ENCODE data around the gene SMC4. TPM values are rescaled to one million over a fixed set of nuclear protein-coding genes. Genes with fewer than 3 reads are reported as not detected.

SMC4 gene
- polyA plus RNA-seq, 6 donors from 2014 or later: 36.3 to 51.1 (median 46.1) TPM

- H3K4me1 Mint-ChIP-seq: no peaks in the 10 kb centered on the region
- no peak for DNase-seq
- H3K27ac Mint-ChIP-seq: no peak overlapping the region
- H3K9me3 Mint-ChIP-seq: no peaks in the 10 kb centered on the region
- H3K27me3 Mint-ChIP-seq: no peaks in the 10 kb centered on the region
- no peak overlapping the region for H3K4me3 Mint-ChIP-seq
- ATAC-seq (ENCODE audit: low read depth in 2 of 2): no peak
- H3K36me3 Mint-ChIP-seq: peaks cover 21 to 49% of the 10 kb centered on the region in 2 donors
Measured at GRCh38 chr3:160378331-160379109, 20.9 kb upstream of the SMC4 start.

GRCh38 chr3:160379628-160380214 is 19.7 kb upstream of the SMC4 start:
- no peak for ATAC-seq (ENCODE audit: low read depth in 2 of 2)

DNA sequence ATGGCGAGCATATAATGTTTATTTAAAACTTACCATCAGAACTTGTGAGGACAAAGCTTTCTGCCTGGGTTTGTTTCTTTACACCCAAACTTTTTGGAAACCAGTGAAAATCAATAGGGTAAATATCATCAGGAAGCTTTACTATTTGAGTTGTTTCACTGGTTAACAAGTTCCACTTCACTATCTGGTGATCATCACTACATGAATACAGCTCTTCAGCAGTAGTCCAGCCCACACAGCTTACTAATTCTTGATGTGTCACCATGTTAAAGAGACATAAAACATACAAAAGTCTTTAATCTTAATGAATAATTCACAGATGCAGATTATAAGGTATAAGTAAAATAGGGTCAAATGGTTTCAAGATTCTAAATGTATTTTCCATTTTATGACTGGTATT is 18.0 kb upstream of the SMC4 start:
- Mint-ChIP-seq H3K27me3 (no peaks in the 10 kb centered on the region), H3K36me3 (peaks cover 11 to 28% of the 10 kb centered on the region in 2 donors)

More at GRCh38 chr3:160379628-160380214, 19.7 kb upstream of the SMC4 start:
- Mint-ChIP-seq H3K27ac (no peak overlapping the region), H3K9me3 (no peaks in the 10 kb centered on the region), H3K4me3 (peak overlapping the region in 1 of 8 donors; percentile 4), H3K27me3 (no peaks in the 10 kb centered on the region), H3K36me3 (peaks cover 11 to 38% of the 10 kb centered on the region in 2 donors), H3K4me1 (no peaks in the 10 kb centered on the region)
- DNase-seq: no peak

GRCh38 chr3:160384639-160385318 is 14.7 kb upstream of the SMC4 start:
- H3K27ac Mint-ChIP-seq: no peak overlapping the region
- H3K4me1 Mint-ChIP-seq: peaks cover 0 to 5% (median 0%) of the 10 kb centered on the region in 3 donors
- H3K9me3 Mint-ChIP-seq: no peaks in the 10 kb centered on the region
- DNase-seq (no peak), ATAC-seq (ENCODE audit: low read depth in 2 of 2) (no peak)
- H3K36me3 Mint-ChIP-seq: peaks cover 8 to 23% of the 10 kb centered on the region in 2 donors
- H3K4me3 Mint-ChIP-seq: no peak overlapping the region
- no peaks in the 10 kb centered on the region for H3K27me3 Mint-ChIP-seq

More for the DNA sequence above, 18.0 kb upstream of the SMC4 start:
- ATAC-seq (ENCODE audit: low read depth in 2 of 2): no peak
- DNase-seq: no peak
- no peak overlapping the region for H3K27ac Mint-ChIP-seq
- no peaks in the 10 kb centered on the region for H3K4me1 Mint-ChIP-seq
- H3K4me3 Mint-ChIP-seq: no peak overlapping the region
- no peaks in the 10 kb centered on the region for H3K9me3 Mint-ChIP-seq

DNA sequence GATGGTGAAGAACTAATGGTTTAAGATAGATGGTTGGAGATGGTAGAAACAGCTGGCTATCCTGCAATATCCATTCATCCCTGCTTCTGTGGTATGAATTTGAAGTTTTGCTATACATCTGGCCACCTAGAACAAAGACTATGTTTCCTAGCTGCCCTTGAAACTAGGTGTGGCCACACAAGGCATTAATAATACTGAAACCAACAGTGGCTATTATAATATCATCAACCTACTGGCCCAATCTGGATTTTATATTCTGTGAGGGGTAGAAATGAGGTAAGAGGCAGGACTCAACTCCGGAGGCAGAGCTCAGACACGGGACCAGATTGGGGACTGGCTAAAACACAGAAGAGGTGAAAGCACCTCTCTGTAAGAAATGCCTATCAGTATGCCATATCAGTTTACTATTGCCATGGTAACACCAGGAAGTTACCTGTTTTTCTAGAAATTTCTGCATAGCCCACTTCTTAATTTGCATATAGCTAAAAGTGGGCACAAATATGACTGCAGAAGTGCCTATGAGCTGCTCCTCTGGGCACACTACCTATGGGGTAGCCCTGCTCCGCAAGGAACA is 8.8 kb upstream of the SMC4 start:
- no peaks in the 10 kb centered on the region for H3K36me3 Mint-ChIP-seq
- peaks cover 0 to 10% (median 9%) of the 10 kb centered on the region in 3 donors for H3K4me1 Mint-ChIP-seq
- no peak overlapping the region for H3K4me3 Mint-ChIP-seq
- H3K27me3 Mint-ChIP-seq: no peaks in the 10 kb centered on the region
- no peaks in the 10 kb centered on the region for H3K9me3 Mint-ChIP-seq
- H3K27ac Mint-ChIP-seq: no peak overlapping the region
- ATAC-seq (ENCODE audit: low read depth in 2 of 2) (no peak), DNase-seq (no peak)

- Mint-ChIP-seq H3K36me3 (no peaks in the 10 kb centered on the region), H3K9me3 (no peaks in the 10 kb centered on the region), H3K27me3 (no peaks in the 10 kb centered on the region), H3K4me3 (no peak overlapping the region), H3K27ac (no peak overlapping the region), H3K4me1 (peaks cover 0 to 9% (median 4%) of the 10 kb centered on the region in 3 donors)
- no peak for ATAC-seq (ENCODE audit: low read depth in 2 of 2)
- no peak for DNase-seq
Measured at GRCh38 chr3:160392798-160393197, 6.7 kb upstream of the SMC4 start.

DNA sequence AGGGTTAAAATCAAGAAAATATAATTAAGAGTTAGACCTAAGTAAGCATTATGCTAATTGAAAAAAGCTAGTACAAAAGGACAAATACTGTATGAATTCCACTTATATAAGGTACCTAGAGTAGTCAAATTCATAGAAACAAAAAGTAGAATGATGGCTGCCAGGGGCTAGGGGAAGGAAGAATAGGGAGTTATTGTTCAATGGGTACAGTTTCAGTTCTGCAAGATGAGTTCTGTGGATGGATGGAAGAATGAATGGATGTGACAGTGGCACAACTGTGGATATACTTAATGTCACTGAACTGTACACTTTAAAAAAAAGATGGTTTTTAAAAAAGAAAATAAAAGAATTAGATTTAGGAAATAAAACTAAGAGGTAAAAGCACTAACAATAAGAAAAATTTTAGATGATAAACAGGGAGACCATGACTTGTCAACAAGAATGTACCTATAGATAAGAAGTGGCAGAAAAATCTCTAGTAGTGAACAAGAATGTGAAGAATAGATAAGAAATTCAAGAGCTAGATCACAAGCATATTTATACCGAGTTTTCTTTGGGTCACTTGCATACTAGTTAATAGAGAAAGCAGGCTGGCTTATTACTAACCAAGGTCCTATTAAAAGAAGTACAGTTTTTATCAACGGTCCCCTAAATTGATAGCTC is 6.0 kb upstream of the SMC4 start:
- peak in 1 of 2 donors; percentile 56 for ATAC-seq (ENCODE audit: low read depth in 2 of 2)

DNA sequence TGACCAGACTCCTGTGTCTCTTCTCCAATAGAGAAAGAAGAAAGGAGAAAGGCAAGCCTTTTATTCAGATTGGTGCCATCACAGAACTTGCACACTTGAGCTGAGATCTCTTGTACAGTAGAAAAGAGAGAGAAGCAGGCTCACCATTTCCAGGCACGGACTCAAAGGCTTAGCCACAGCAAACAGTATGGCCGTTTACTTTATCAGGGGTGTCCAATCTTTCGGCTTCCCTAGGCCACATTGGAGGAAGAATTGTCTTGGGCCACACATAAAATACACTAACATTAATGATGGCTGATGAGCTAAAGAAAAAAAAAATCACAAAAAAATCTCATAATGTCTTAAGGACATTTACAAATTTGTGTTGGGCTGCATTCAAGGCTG is 5.4 kb upstream of the SMC4 start:
- no peaks in the 10 kb centered on the region for H3K27me3 Mint-ChIP-seq
- H3K9me3 Mint-ChIP-seq: no peaks in the 10 kb centered on the region
- ATAC-seq (ENCODE audit: low read depth in 2 of 2) (no peak), DNase-seq (no peak)
- H3K36me3 Mint-ChIP-seq: peaks cover 0 to 3% of the 10 kb centered on the region in 2 donors
- no peak overlapping the region for H3K27ac Mint-ChIP-seq
- no peak overlapping the region for H3K4me3 Mint-ChIP-seq
- H3K4me1 Mint-ChIP-seq: peaks cover 11 to 19% (median 13%) of the 10 kb centered on the region in 3 donors

More for the DNA sequence above, 6.0 kb upstream of the SMC4 start:
- H3K36me3 Mint-ChIP-seq: no peaks in the 10 kb centered on the region
- H3K27ac Mint-ChIP-seq: no peak overlapping the region
- H3K27me3 Mint-ChIP-seq: no peaks in the 10 kb centered on the region
- H3K9me3 Mint-ChIP-seq: no peaks in the 10 kb centered on the region
- no peak for DNase-seq
- H3K4me1 Mint-ChIP-seq: peaks cover 6 to 14% (median 8%) of the 10 kb centered on the region in 3 donors
- peak overlapping the region in 1 of 8 donors; percentile 12 for H3K4me3 Mint-ChIP-seq

DNA sequence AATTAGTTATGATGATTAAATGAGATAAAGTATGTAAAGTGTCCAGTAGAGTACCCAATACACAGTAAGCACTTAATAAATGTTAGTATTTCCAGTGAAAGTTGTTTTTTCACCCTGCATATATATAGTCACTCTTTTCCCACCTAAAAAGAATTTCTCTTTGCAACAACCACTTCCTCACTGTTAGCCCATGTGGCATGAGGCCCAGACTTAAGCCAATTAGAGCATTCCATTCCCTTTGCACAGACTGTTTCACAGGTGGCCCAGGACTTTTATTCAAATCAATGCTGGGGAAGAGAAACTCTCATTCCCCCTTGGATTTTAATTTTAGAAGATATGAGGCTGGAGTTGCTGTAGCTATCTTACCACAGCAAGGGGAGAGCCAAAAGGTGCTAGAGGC is 4.2 kb upstream of the SMC4 start:
- H3K27ac Mint-ChIP-seq: no peak overlapping the region
- no peak overlapping the region for H3K4me3 Mint-ChIP-seq
- DNase-seq (no peak), ATAC-seq (ENCODE audit: low read depth in 2 of 2) (no peak)
- H3K9me3 Mint-ChIP-seq: peaks cover 0 to 3% (median 0%) of the 10 kb centered on the region in 7 donors
- H3K36me3 Mint-ChIP-seq: peaks cover 0 to 10% of the 10 kb centered on the region in 2 donors
- peaks cover 16 to 20% (median 18%) of the 10 kb centered on the region in 3 donors for H3K4me1 Mint-ChIP-seq
- H3K27me3 Mint-ChIP-seq: no peaks in the 10 kb centered on the region

- peaks cover 0 to 3% (median 0%) of the 10 kb centered on the region in 7 donors for H3K9me3 Mint-ChIP-seq
- H3K27ac Mint-ChIP-seq: peak overlapping the region; percentile 97 to 100 (median 99)
- peaks cover 33 to 37% (median 36%) of the 10 kb centered on the region in 3 donors for H3K4me1 Mint-ChIP-seq
- peaks cover under 1 to 10% of the 10 kb centered on the region in 2 donors for H3K36me3 Mint-ChIP-seq
- DNase-seq: no peak
- ATAC-seq (ENCODE audit: low read depth in 2 of 2): peak; percentile 0 to 1
- peak overlapping the region; percentile 95 to 100 (median 98) for H3K4me3 Mint-ChIP-seq
- peaks cover 0 to 5% (median 0%) of the 10 kb centered on the region in 3 donors for H3K27me3 Mint-ChIP-seq
Measured at GRCh38 chr3:160398820-160399124, 678 bp upstream of the SMC4 start.

DNA sequence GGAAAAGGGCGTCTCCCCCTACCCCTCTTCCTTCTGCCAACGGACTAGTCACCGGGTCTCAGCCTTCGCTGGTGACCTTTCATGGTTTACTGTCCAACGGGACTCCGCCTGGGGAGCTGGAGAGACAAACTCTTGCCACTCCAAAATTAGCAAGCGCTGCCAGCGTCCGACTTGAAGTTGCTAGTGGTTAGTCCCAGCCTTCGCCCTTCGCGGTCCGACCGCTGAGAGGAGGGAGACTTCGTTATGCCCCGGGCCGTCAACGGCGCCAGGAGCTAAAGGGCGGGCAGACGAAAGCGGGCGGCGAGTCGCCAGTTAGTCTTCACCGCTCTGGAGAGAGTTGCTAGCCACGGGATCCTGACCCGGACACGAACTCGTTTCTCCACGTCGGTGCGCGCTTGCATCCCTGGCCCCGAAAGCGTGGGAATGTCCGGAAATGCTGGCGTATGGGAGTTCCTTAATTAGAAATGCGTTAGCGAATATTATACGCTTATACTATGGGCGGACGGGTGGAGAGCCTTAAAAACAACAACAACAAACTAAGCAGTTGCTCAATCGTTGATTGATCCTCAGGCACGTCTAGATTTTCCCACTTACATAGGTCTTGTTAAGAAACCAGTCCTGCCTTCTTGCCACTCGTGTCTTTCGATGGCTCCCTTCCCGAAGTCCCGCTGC is 716 bp downstream of the SMC4 start:
- H3K27me3 Mint-ChIP-seq: peaks cover 0 to 5% (median 0%) of the 10 kb centered on the region in 3 donors
- peak overlapping the region; percentile 95 to 100 (median 98) for H3K4me3 Mint-ChIP-seq
- peak in 1 of 2 donors; percentile 6 for ATAC-seq (ENCODE audit: low read depth in 2 of 2)
- H3K4me1 Mint-ChIP-seq: peaks cover 36 to 41% (median 38%) of the 10 kb centered on the region in 3 donors
- peaks cover 5 to 10% of the 10 kb centered on the region in 2 donors for H3K36me3 Mint-ChIP-seq
- H3K9me3 Mint-ChIP-seq: peaks cover 0 to 3% (median 0%) of the 10 kb centered on the region in 7 donors
- peak overlapping the region; percentile 97 to 100 (median 99) for H3K27ac Mint-ChIP-seq
- no peak for DNase-seq

- Mint-ChIP-seq H3K27ac (peak overlapping the region in 4 of 6 donors; percentile 7 to 99 (median 88)), H3K9me3 (peaks cover 0 to 3% (median 0%) of the 10 kb centered on the region in 7 donors), H3K36me3 (peaks cover 7 to 10% of the 10 kb centered on the region in 2 donors), H3K27me3 (peaks cover 0 to 5% (median 0%) of the 10 kb centered on the region in 3 donors), H3K4me3 (peak overlapping the region; percentile 95 to 100 (median 98)), H3K4me1 (peaks cover 36 to 41% (median 38%) of the 10 kb centered on the region in 3 donors)
- ATAC-seq (ENCODE audit: low read depth in 2 of 2) (no peak), DNase-seq (peak; percentile 23)
Measured at GRCh38 chr3:160400702-160401150, 1.3 kb downstream of the SMC4 start.
